ENCODE measurements around the gene MSANTD1. TPM values are rescaled to one million over a fixed set of nuclear protein-coding genes. Genes with fewer than 3 reads are reported as not detected.

Gene MSANTD1
- total and polyA plus RNA-seq, 10 of the 15 experiments (the other 5 are each of a cell fraction or from before 2014, with no cell fraction given): 0.07 to 0.87 (median 0.22) TPM; not detected in 2

- no peak for FAIRE-seq
- ChIA-PET RAD21 (ENCODE audit: unreplicated experiment) (no interaction called here), SMC1A (ENCODE audit: uncharacterized antibody, unreplicated experiment) (interaction anchor here (0.8 kb wide), 1 partner anchor 38 kb away, joined by 5 read pairs; no protein-coding TSS in a partner anchor), POLR2A (interaction anchor here (0.7 kb wide), 1 partner anchor 11 kb away, joined by 4 read pairs; no protein-coding TSS in a partner anchor), CTCF (interaction anchor here (0.6 kb wide), 1 partner anchor 273 kb away, joined by 3 read pairs; no protein-coding TSS in a partner anchor)
- no peaks in the 10 kb centered on the region for H3K27me3 ChIP-seq (replicated peaks in 1 of 2; ENCODE audit: control insufficient read depth in 2 of 2, insufficient read depth in 2 of 2, low read length in 1 of 2)
- no peak overlapping the region for H3K27ac ChIP-seq (ENCODE audit: control insufficient read depth, insufficient read depth)
- H4K20me1 ChIP-seq (ENCODE audit: control insufficient read depth, insufficient read depth): no peaks in the 10 kb centered on the region
- intact Hi-C loops (cut with micrococcal nuclease; ENCODE audit: unreplicated experiment): no loop called here
- no peak overlapping the region for H3K4me3 ChIP-seq
- no peaks in the 10 kb centered on the region for H3K36me3 ChIP-seq (ENCODE audit: control insufficient read depth in 2 of 2, insufficient read depth in 2 of 2, low read length in 1 of 2)
- ATAC-seq: no peak
- in situ Hi-C loops (cut with MboI): no loop called here
- H3K79me2 ChIP-seq (ENCODE audit: control insufficient read depth, insufficient read depth, low read length): no peaks in the 10 kb centered on the region
- 61% methylated on average over 14 of the region's 14 CpGs for WGBS (ENCODE audit: insufficient coverage, insufficient replicate concordance, low lambda C conversion rate, missing lambda C conversion rate)
- TF ChIP-seq RFX5 (IDR thresholded peaks at IDR 0.05; ENCODE audit: low read depth, low read length): no peak
- TF ChIP-seq MTA2 (IDR thresholded peaks at IDR 0.05; ENCODE audit: low read depth): no peak
- TF ChIP-seq FOXK2 (IDR thresholded peaks at IDR 0.05): no peak
- no peak for TF ChIP-seq NFYB (IDR thresholded peaks at IDR 0.05; ENCODE audit: insufficient read depth, low read depth, low read length)
- TF ChIP-seq E2F4 (IDR thresholded peaks at IDR 0.05; ENCODE audit: low read depth, low read length): no peak
- TF ChIP-seq, protein P1, sequence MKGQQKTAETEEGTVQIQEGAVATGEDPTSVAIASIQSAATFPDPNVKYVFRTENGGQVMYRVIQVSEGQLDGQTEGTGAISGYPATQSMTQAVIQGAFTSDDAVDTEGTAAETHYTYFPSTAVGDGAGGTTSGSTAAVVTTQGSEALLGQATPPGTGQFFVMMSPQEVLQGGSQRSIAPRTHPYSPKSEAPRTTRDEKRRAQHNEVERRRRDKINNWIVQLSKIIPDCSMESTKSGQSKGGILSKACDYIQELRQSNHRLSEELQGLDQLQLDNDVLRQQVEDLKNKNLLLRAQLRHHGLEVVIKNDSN (IDR thresholded peaks at IDR 0.05; ENCODE audit: borderline replicate concordance, extremely low read length, insufficient read depth, low read depth, low read length): no peak
- H2AFZ ChIP-seq (ENCODE audit: control insufficient read depth, low read depth, low read length): no peak overlapping the region
- no peak overlapping the region for H3K4me2 ChIP-seq (ENCODE audit: control insufficient read depth, insufficient read depth)
- no peak overlapping the region for H3K9ac ChIP-seq (ENCODE audit: control insufficient read depth, insufficient read depth, low read length)
- no peaks in the 10 kb centered on the region for H3K9me3 ChIP-seq (replicated peaks; ENCODE audit: control insufficient read depth, insufficient read depth, low read length)
- no peak for DNase-seq (ENCODE audit: low read depth, low spot score)
- BruUV-seq (replicated peaks): no TSS peak
- no peaks in the 10 kb centered on the region for H3K4me1 ChIP-seq (ENCODE audit: control insufficient read depth, insufficient read depth, low read length)
These were observed 22.2 kb downstream of the MSANTD1 start for GRCh38 chr4:3271131-3271530.
